ENCODE results near the gene MT2A.

Gene MT2A

DNA sequence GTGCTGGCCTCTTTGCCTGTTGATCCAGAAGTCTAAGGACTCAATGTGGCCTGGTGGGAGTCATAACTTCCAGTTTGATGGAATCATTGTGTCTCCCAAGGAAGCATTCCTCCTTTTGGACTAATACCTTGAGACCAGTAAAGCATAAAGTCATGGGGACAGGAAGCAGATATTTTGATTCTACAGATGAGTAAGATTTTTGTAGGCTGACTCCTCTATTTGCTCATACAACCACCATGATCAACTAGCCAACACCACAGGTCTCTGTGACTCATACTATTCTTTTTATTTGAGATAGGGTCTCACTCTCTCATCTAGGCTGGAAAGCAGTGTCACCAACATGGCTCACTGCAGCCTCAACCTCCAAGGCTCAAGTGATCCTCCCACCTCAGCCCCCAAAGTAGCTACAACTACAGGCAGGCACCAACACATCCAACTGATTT is 6.2 kb downstream of the MT2A start:
- Histone ChIP-seq H3F3A (ENCODE audit: insufficient read depth, low read length) (no peaks in the 10 kb centered on the region), H3K4me2 (ENCODE audit: low read length) (no peak overlapping the region), H3K27me3 (ENCODE audit: insufficient read depth, low read length) (no peaks in the 10 kb centered on the region), H3K9me3 (ENCODE audit: low read length) (no peaks in the 10 kb centered on the region), H3K27ac (ENCODE audit: low read depth, low read length, poor library complexity, severe bottlenecking) (no peak overlapping the region), H3K36me3 (ENCODE audit: insufficient read depth, low read length) (no peaks in the 10 kb centered on the region), H3K9ac (ENCODE audit: low read length) (no peak overlapping the region), H2AFZ (ENCODE audit: low read length) (no peak overlapping the region), H3K4me1 (ENCODE audit: insufficient read depth, low read length, severe bottlenecking) (peaks cover 11% of the 10 kb centered on the region), H3K9me2 (ENCODE audit: low read depth, low read length) (no peaks in the 10 kb centered on the region), H3K4me3 (ENCODE audit: low read depth, low read length, poor library complexity, severe bottlenecking) (no peak overlapping the region), H3K79me2 (ENCODE audit: insufficient read depth, low read length) (no peaks in the 10 kb centered on the region), H4K20me1 (ENCODE audit: insufficient read depth, low read length) (no peaks in the 10 kb centered on the region)
- TF ChIP-seq EZH2 (IDR thresholded peaks at IDR 0.05; ENCODE audit: borderline replicate concordance, low read length) = no peak
- TF ChIP-seq, protein P1, sequence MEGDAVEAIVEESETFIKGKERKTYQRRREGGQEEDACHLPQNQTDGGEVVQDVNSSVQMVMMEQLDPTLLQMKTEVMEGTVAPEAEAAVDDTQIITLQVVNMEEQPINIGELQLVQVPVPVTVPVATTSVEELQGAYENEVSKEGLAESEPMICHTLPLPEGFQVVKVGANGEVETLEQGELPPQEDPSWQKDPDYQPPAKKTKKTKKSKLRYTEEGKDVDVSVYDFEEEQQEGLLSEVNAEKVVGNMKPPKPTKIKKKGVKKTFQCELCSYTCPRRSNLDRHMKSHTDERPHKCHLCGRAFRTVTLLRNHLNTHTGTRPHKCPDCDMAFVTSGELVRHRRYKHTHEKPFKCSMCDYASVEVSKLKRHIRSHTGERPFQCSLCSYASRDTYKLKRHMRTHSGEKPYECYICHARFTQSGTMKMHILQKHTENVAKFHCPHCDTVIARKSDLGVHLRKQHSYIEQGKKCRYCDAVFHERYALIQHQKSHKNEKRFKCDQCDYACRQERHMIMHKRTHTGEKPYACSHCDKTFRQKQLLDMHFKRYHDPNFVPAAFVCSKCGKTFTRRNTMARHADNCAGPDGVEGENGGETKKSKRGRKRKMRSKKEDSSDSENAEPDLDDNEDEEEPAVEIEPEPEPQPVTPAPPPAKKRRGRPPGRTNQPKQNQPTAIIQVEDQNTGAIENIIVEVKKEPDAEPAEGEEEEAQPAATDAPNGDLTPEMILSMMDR (IDR thresholded peaks at IDR 0.05; ENCODE audit: low read length) = no peak

DNA sequence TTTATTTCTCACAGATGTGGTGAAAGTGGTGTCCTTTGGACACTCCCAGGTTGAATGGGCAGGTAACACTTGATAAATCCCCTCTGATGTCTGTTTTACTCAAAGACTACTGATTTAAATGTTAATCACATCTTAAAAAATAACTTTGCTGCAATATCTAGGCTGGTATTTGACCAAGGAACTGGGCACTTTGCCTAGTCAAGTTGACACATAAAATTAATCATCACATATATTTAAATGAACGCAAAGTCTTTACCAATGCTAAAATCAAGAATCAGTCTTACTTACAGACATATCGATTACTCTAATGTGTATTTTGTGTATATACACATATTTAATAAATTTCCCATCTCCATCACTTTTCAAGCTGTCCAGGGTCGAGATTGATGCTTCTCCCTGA is 7.0 kb downstream of the MT2A start:
- no peak overlapping the region for H3K4me3 ChIP-seq (ENCODE audit: low read depth, low read length, poor library complexity, severe bottlenecking)
- H4K20me1 ChIP-seq (ENCODE audit: insufficient read depth, low read length) = no peaks in the 10 kb centered on the region
- no peaks in the 10 kb centered on the region for H3K79me2 ChIP-seq (ENCODE audit: insufficient read depth, low read length)
- TF ChIP-seq, protein P1 (IDR thresholded peaks at IDR 0.05; ENCODE audit: low read length) = no peak
- H3K9ac ChIP-seq (ENCODE audit: low read length) = no peak overlapping the region
- H3K4me2 ChIP-seq (ENCODE audit: low read length) = no peak overlapping the region
- no peak overlapping the region for H2AFZ ChIP-seq (ENCODE audit: low read length)
- H3K4me1 ChIP-seq (ENCODE audit: insufficient read depth, low read length, severe bottlenecking) = peaks cover 3% of the 10 kb centered on the region
- H3K9me2 ChIP-seq (ENCODE audit: low read depth, low read length) = no peaks in the 10 kb centered on the region
- H3K27ac ChIP-seq (ENCODE audit: low read depth, low read length, poor library complexity, severe bottlenecking) = no peak overlapping the region
- no peaks in the 10 kb centered on the region for H3K36me3 ChIP-seq (ENCODE audit: insufficient read depth, low read length)
- H3F3A ChIP-seq (ENCODE audit: insufficient read depth, low read length) = no peaks in the 10 kb centered on the region
- no peaks in the 10 kb centered on the region for H3K27me3 ChIP-seq (ENCODE audit: insufficient read depth, low read length)
- no peaks in the 10 kb centered on the region for H3K9me3 ChIP-seq (ENCODE audit: low read length)

DNA sequence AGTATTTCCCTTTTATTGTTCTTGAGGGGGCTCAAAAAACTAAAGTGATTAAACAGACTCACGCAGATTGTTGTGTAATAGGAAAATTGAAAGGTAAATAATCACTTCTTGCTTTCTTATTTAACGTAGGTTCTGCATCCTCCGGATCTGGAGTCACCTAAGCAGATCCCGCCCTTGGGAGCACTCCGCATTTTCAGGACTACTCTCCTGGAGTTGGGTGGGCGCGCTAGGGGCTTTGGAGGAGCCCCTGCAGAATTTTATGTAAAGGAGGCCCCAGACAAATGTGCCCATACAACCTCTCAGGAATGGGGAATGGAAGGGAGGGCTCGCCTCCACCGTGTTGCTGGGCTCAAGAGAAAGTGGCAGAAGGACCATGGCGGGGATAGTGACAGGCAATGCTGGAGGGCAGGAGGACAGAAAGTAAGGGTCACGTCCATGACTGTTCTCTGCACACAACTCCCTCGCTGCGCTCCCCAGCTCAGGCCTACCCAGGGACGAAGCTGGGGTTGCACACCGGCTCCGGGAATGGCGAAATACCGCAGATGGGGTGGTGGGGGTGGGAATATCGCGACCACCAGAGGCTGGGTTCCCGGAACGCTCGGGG is 8.3 kb downstream of the MT2A start:
- Histone ChIP-seq H3K9ac (ENCODE audit: low read length) (no peak overlapping the region), H2AFZ (ENCODE audit: low read length) (no peak overlapping the region), H3K4me1 (ENCODE audit: insufficient read depth, low read length, severe bottlenecking) (no peaks in the 10 kb centered on the region), H3F3A (ENCODE audit: insufficient read depth, low read length) (no peaks in the 10 kb centered on the region), H3K4me2 (ENCODE audit: low read length) (no peak overlapping the region), H3K4me3 (ENCODE audit: low read depth, low read length, poor library complexity, severe bottlenecking) (no peak overlapping the region), H3K36me3 (ENCODE audit: insufficient read depth, low read length) (no peaks in the 10 kb centered on the region), H3K9me2 (ENCODE audit: low read depth, low read length) (no peaks in the 10 kb centered on the region), H3K79me2 (ENCODE audit: insufficient read depth, low read length) (no peaks in the 10 kb centered on the region), H4K20me1 (ENCODE audit: insufficient read depth, low read length) (no peaks in the 10 kb centered on the region), H3K27me3 (ENCODE audit: insufficient read depth, low read length) (no peaks in the 10 kb centered on the region), H3K9me3 (ENCODE audit: low read length) (no peaks in the 10 kb centered on the region), H3K27ac (ENCODE audit: low read depth, low read length, poor library complexity, severe bottlenecking) (no peak overlapping the region)
- TF ChIP-seq, protein P1 (IDR thresholded peaks at IDR 0.05; ENCODE audit: low read length) = no peak
- TF ChIP-seq EZH2 (IDR thresholded peaks at IDR 0.05; ENCODE audit: borderline replicate concordance, low read length) = no peak
